ENCODE results near the gene THAP6.
A peak's percentile ranks its signal among the peaks of the same experiment; 100 is the strongest.
"Not testable (repeated sequence)": the region's sequence is repeated elsewhere in the genome, so short reads cannot be mapped to it uniquely, and the experiment has no call there.

THAP6 gene

DNA sequence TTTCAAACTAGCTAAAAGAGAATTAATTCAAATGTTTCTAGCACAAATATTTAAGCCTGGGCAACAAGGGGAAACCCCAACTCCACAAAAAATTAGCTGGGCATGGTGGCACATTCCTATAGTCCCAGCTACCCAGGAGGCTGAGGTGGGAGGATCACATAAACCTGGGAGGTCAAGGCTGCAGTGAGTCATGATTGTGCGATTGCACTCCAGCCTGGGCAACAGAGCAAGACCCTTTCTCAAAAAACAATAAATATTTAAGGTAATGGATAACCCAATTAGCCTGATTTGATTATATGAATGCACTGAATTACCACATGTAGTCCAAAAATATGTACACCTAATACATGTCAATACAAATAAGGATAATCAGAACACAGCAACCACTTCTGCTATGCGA is 14.4 kb upstream of the THAP6 start:
- no peaks in the 10 kb centered on the region for H3K27me3 ChIP-seq
- H3K9me3 ChIP-seq = no peaks in the 10 kb centered on the region
- peaks cover 3 to 6% of the 10 kb centered on the region in 2 experiments for H3K4me1 ChIP-seq (ENCODE audit: control insufficient read depth in 1 of 2, insufficient read depth in 1 of 2, low read depth in 1 of 2, low read length in 1 of 2)
- H3K36me3 ChIP-seq = peaks cover 44% of the 10 kb centered on the region
- H3K27ac ChIP-seq = no peak overlapping the region
- TF ChIP-seq, protein P1, sequence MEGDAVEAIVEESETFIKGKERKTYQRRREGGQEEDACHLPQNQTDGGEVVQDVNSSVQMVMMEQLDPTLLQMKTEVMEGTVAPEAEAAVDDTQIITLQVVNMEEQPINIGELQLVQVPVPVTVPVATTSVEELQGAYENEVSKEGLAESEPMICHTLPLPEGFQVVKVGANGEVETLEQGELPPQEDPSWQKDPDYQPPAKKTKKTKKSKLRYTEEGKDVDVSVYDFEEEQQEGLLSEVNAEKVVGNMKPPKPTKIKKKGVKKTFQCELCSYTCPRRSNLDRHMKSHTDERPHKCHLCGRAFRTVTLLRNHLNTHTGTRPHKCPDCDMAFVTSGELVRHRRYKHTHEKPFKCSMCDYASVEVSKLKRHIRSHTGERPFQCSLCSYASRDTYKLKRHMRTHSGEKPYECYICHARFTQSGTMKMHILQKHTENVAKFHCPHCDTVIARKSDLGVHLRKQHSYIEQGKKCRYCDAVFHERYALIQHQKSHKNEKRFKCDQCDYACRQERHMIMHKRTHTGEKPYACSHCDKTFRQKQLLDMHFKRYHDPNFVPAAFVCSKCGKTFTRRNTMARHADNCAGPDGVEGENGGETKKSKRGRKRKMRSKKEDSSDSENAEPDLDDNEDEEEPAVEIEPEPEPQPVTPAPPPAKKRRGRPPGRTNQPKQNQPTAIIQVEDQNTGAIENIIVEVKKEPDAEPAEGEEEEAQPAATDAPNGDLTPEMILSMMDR (IDR thresholded peaks at IDR 0.05) = no peak
- H3K4me3 ChIP-seq (ENCODE audit: low read depth in 1 of 2, low read length in 1 of 2) = no peak overlapping the region

DNA sequence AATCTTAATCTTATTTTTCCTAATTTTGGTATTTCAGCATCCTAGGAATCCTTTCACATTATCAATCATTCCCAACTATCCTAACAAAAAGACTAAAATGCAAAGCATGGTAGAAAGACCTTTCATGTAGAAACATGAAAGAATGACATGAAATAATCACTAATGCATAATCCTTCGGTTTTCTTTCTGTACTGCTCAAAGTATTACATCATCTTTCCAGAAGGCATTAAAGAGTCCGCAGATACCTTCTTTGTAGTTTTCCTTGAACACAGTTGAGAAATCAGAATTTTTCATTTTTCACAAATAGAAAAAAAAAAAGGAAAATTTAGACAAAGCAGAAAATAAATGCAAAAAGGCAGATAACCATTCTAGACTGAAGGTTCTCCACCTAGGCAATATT is 11.6 kb upstream of the THAP6 start:
- Histone ChIP-seq H3K27me3 (no peaks in the 10 kb centered on the region), H3K4me3 (ENCODE audit: low read depth in 1 of 2, low read length in 1 of 2) (no peak overlapping the region), H3K27ac (no peak overlapping the region), H3K36me3 (peaks cover 47% of the 10 kb centered on the region), H3K9me3 (no peaks in the 10 kb centered on the region), H3K4me1 (ENCODE audit: control insufficient read depth in 1 of 2, insufficient read depth in 1 of 2, low read depth in 1 of 2, low read length in 1 of 2) (no peaks in the 10 kb centered on the region)
- TF ChIP-seq, protein P1 (IDR thresholded peaks at IDR 0.05) = no peak

DNA sequence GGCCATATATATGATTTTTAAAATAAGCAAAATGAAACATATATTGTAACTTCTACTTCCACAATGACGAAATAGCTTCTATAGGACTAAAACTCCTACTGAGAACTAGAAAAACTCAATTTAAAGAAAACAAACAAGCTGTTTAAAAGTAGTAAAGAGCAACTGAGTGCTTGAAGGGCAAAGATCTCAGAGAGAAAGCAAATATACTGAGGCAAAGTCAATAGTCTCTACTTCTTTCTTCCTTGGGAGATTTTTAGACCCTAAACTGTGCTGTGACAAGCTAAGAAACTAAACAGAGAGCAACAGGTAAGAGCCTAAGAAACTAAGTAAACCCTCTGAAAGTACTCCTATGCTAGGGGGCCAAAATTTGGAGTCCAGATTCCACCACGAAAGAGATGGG is 8.6 kb upstream of the THAP6 start:
- no peak overlapping the region for H3K27ac ChIP-seq
- H3K9me3 ChIP-seq = no peaks in the 10 kb centered on the region
- no peak overlapping the region for H3K4me3 ChIP-seq (ENCODE audit: low read depth in 1 of 2, low read length in 1 of 2)
- H3K4me1 ChIP-seq (ENCODE audit: control insufficient read depth in 1 of 2, insufficient read depth in 1 of 2, low read depth in 1 of 2, low read length in 1 of 2) = peaks cover 12 to 13% of the 10 kb centered on the region in 2 experiments
- no peaks in the 10 kb centered on the region for H3K27me3 ChIP-seq
- peaks cover 43% of the 10 kb centered on the region for H3K36me3 ChIP-seq
- TF ChIP-seq, protein P1 (IDR thresholded peaks at IDR 0.05) = no peak

DNA sequence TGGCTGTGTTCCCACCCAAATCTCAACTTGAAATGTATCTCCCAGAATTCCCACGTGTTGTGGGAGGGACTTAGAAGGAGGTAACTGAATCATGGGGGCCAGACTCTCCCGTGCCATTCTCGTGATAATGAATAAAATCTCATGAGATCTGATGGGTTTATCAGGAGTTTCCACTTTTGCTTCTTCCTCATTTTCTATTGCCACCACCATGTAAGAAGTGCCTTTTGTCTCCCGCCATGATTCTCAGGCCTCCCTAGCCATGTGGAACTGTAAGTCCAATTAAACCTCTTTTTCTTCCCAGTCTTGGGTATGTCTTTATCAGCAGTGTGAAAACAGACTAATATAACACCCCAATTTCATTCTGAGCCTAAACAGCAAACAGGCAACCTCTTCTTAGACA is 4.7 kb upstream of the THAP6 start:
- Histone ChIP-seq H3K27ac (peak overlapping the region; percentile 97), H3K36me3 (peaks cover 15% of the 10 kb centered on the region), H3K4me1 (ENCODE audit: control insufficient read depth in 1 of 2, insufficient read depth in 1 of 2, low read depth in 1 of 2, low read length in 1 of 2) (peaks cover 45% of the 10 kb centered on the region in 2 experiments)
- H3K4me3 ChIP-seq (ENCODE audit: low read depth in 1 of 2, low read length in 1 of 2); H3K9me3 ChIP-seq; H3K27me3 ChIP-seq: not testable (repeated sequence)

DNA sequence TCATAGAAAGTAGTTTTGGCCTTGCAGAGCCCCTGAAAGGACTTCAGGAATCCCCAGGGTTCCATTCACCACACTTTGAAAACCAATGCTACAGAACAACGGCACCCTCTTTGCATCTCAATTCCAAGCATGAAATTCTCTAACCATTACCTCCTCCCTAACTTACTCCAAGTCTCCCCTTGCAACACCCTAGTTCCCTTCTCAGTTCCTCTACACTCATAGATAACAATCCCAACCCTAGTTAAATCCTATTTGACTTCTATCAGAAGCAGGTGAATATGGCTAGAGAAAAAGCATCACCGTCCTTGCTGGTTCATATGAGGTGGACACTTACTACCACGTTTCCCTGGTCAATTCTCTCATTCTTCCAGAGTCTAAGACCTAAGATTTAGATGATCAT is 2.4 kb upstream of the THAP6 start:
- no peaks in the 10 kb centered on the region for H3K9me3 ChIP-seq
- peak overlapping the region; percentile 97 for H3K27ac ChIP-seq

DNA sequence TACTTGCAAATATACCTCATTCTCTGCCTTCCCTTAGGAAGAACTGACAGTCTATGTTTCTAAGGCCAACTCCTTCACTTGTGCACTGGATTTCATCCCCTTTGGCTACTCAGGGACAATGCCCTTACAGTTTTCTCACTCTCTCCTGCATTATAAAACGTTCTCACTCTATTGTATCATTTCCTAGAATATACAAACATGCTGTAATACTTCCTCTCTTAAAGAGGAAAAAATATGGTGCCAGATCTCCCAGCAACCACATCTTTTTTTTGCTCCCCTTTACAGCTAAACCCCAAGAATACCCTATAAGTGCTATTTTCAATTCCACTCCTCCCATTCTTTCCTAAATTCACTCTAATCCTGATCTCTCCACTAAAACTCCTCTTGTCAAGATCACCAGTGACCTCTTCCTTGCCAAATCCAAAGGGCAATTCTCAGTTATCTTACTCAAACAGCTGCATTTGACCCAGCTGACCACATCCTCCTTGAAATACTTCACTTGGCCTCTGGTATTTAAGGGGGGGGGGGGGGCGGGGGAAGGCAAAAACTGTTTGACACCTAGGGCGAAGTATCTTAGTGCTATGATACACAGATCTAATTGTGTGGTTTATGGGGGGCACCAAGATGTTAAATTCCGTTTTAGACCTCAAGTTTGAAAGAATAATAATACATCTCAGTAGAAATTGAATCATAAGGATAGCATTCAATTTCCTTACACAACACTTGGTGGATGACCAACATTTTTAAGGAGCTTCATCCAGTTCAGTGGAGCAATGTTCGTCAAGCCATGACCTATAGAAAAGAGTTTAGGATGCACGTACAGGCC is 1.7 kb upstream of the THAP6 start:
- peak overlapping the region; percentile 77 to 95 for H3K4me3 ChIP-seq (ENCODE audit: low read depth in 1 of 2, low read length in 1 of 2)
- H3K27me3 ChIP-seq = no peaks in the 10 kb centered on the region
- H3K4me1 ChIP-seq (ENCODE audit: control insufficient read depth in 1 of 2, insufficient read depth in 1 of 2, low read depth in 1 of 2, low read length in 1 of 2) = peaks cover 53 to 55% of the 10 kb centered on the region in 2 experiments
- TF ChIP-seq, protein P1 (IDR thresholded peaks at IDR 0.05) = no peak
- H3K9me3 ChIP-seq = no peaks in the 10 kb centered on the region
- peaks cover 14% of the 10 kb centered on the region for H3K36me3 ChIP-seq
- H3K27ac ChIP-seq = peak overlapping the region; percentile 97

More for the DNA sequence above, 2.4 kb upstream of the THAP6 start:
- H3K36me3 ChIP-seq = peaks cover 10% of the 10 kb centered on the region
- peaks cover 53 to 55% of the 10 kb centered on the region in 2 experiments for H3K4me1 ChIP-seq (ENCODE audit: control insufficient read depth in 1 of 2, insufficient read depth in 1 of 2, low read depth in 1 of 2, low read length in 1 of 2)
- H3K4me3 ChIP-seq (ENCODE audit: low read depth in 1 of 2, low read length in 1 of 2) = peak overlapping the region; percentile 77 to 95
- TF ChIP-seq, protein P1 (IDR thresholded peaks at IDR 0.05) = no peak
- no peaks in the 10 kb centered on the region for H3K27me3 ChIP-seq

All from neutrophil (primary cell).